GM23248 (cell line): ENCODE measurements around the gene SEMA5A. TPM values are rescaled to one million over a fixed set of nuclear protein-coding genes. Genes with fewer than 3 reads are reported as not detected.

Experiments used
- DNase-seq: peaks from one replicate; pipeline ENCODE4 v3.0.0-alpha.2; 2015
- H2AFZ ChIP-seq: fragments of 200-600 bp; sonication (generic); 2 replicates; pipeline ENCODE4 v1.6.1; 2016; ENCODE audit warnings: antibody characterized with exemption
- H3F3A ChIP-seq: fragments of 200-600 bp; sonication (generic); 2 replicates; pipeline ENCODE4 v1.6.1; 2016; ENCODE audit warnings: mild to moderate bottlenecking, antibody characterized with exemption, mixed run types; ENCODE audit not compliant: insufficient read depth
- H3K27ac ChIP-seq: fragments of 200-600 bp; sonication (generic); 2 replicates; pipeline ENCODE4 v1.5.1; 2016; ENCODE audit warnings: mild to moderate bottlenecking
- H3K27me3 ChIP-seq: fragments of 200-600 bp; sonication (generic); replicated peaks from 2 replicates; pipeline ENCODE4 v1.6.1; 2016; ENCODE audit warnings: mild to moderate bottlenecking; ENCODE audit not compliant: insufficient read depth
- H3K36me3 ChIP-seq: fragments of 200-600 bp; sonication (generic); 2 replicates; pipeline ENCODE4 v1.6.1; 2016; ENCODE audit warnings: low read depth, mild to moderate bottlenecking
- H3K4me1 ChIP-seq: fragments of 200-600 bp; sonication (generic); 2 replicates; pipeline ENCODE4 v1.6.1; 2016; ENCODE audit warnings: mild to moderate bottlenecking; ENCODE audit not compliant: insufficient read depth
- H3K4me2 ChIP-seq: fragments of 200-600 bp; sonication (generic); one replicate; pipeline ENCODE4 v1.6.1; 2016; ENCODE audit warnings: mild to moderate bottlenecking; ENCODE audit not compliant: unreplicated experiment
- H3K4me3 ChIP-seq: fragments of 200-600 bp; sonication (generic); 2 replicates; pipeline ENCODE4 v1.5.1; 2016; ENCODE audit warnings: mild to moderate bottlenecking
- H3K79me2 ChIP-seq: fragments of 200-600 bp; sonication (generic); 2 replicates; pipeline ENCODE4 v1.6.1; 2016; ENCODE audit warnings: mild to moderate bottlenecking; ENCODE audit not compliant: insufficient read depth
- H3K9ac ChIP-seq: fragments of 200-600 bp; sonication (generic); 2 replicates; pipeline ENCODE4 v1.6.1; 2016; ENCODE audit warnings: mild to moderate bottlenecking
- H3K9me2 ChIP-seq: fragments of 200-600 bp; sonication (generic); 2 replicates; pipeline ENCODE4 v1.6.1; 2016; ENCODE audit warnings: mixed run types, mild to moderate bottlenecking, moderate library complexity; ENCODE audit not compliant: insufficient read depth
- H3K9me3 ChIP-seq: fragments of 200-600 bp; sonication (generic); one replicate; pipeline ENCODE4 v1.6.1; 2017; ENCODE audit warnings: low read depth
- H4K20me1 ChIP-seq: fragments of 200-600 bp; sonication (generic); 2 replicates; pipeline ENCODE4 v1.6.0; 2016; ENCODE audit not compliant: insufficient read depth
- EZH2 ChIP-seq: fragments of 200-600 bp; sonication (generic); IDR thresholded peaks from 2 replicates; pipeline ENCODE4 v1.6.1; 2018; ENCODE audit warnings: antibody characterized with exemption, mild to moderate bottlenecking; ENCODE audit not compliant: insufficient read depth, poor library complexity, severe bottlenecking
- EZH2phosphoT487 ChIP-seq: fragments of 200-600 bp; sonication (generic); IDR thresholded peaks from 2 replicates; pipeline ENCODE4 v1.6.1; 2018; ENCODE audit warnings: antibody characterized with exemption, moderate library complexity, mild to moderate bottlenecking, low read depth; ENCODE audit not compliant: insufficient read depth
- WGBS, 2 experiments: methylation state at CpG; one replicate each; pipeline ENCODE4 v1.1.6; 2015 to 2017; ENCODE audit warnings: low lambda C conversion rate in 2 of 2, low coverage in 1 of 2; ENCODE audit errors: missing lambda C conversion rate in 2 of 2; 5-methylcytosine and 5-hydroxymethylcytosine counted together
- in situ Hi-C: fragments of 300-500 bp; cut with MboI; formaldehyde crosslinking; loops from 2 replicates; pipeline ENCODE4 v1.15.0; 2020
- polyA plus RNA-seq: library from polyadenylated mRNA; unstranded; fragments of >200 nt; fragmentation: Nextera tagmentation; extraction: Ambion mirVana; gene quantifications from 2 replicates; pipeline ENCODE4 v1.2.1, GENCODE V29; 2016
- total RNA-seq: library from RNA; depleted of rRNA; stranded (reverse); fragments of >200 nt; shearing (Covaris generic); gene quantifications from 2 replicates; pipeline ENCODE4 v1.2.3, GENCODE V29; 2014

SEMA5A gene
- total and polyA plus RNA-seq, 2 experiments from 2014 or later = 33.5 to 38.2 TPM

DNA sequence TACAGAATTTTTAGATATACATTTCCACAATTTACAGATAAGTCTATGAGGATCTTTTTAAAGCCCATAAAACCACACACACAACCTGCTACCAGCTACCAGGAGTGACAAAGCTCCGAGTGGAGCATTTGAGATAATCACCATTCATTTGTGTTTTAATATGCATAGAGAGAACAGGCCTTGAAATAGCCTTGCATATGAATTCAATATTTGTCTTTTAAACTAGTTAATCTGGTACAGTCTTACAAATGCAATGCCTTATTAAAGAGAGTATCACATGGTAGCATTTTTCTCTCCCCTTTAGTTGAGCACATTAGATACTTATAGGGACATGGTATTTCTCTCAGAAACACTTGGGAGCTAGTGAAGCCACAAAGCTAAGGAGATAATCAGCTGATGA lies 49.1 kb downstream of the SEMA5A start:
- Histone ChIP-seq H3K4me2 (no peak overlapping the region), H3K9me3 (no peaks in the 10 kb centered on the region), H3K79me2 (peaks cover 29% of the 10 kb centered on the region), H3F3A (no peaks in the 10 kb centered on the region), H3K9me2 (no peaks in the 10 kb centered on the region), H3K27ac (no peak overlapping the region), H3K27me3 (no peaks in the 10 kb centered on the region), H3K9ac (no peak overlapping the region), H3K36me3 (no peaks in the 10 kb centered on the region), H4K20me1 (0 out of 2 replicates have a peak, but pooled peaks cover 4% of the 10 kb centered on the region), H3K4me3 (no peak overlapping the region), H3K4me1 (no peaks in the 10 kb centered on the region), H2AFZ (no peak overlapping the region)
- in situ Hi-C loops = no loop called here
- DNase-seq = no peak
- TF ChIP-seq EZH2 (no peak), EZH2phosphoT487 (no peak)
- whole genome bisulfite sequencing, 2 experiments = 92 to 97% methylated on average over 1 of the region's 1 CpG

DNA sequence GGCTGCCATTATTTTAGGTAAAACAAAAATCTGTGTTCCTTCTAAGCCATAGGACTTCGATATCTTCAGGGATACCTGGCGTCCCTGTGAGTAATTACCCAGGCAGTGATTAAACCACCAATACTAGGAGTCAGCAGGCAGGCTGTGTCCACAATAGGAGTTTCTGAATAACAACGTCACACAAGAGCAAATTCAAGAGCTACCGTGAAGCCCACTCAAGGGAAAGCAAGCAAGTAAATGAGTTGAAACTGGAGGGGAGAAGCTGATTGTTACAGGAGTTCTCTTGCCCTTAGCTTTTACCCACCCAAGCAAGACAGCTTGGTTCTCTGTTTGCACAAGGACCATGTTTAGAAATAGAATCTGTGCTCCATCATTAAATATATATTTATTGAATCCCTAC lies 50.8 kb downstream of the SEMA5A start:
- no peak overlapping the region for H2AFZ ChIP-seq
- H3K27ac ChIP-seq = no peak overlapping the region
- peaks cover 41% of the 10 kb centered on the region for H3K79me2 ChIP-seq
- no peaks in the 10 kb centered on the region for H3K9me3 ChIP-seq
- 97 to 100% methylated on average over 4 of the region's 4 CpGs for WGBS, 2 experiments
- 0 out of 2 replicates have a peak, but pooled peaks cover 4% of the 10 kb centered on the region for H4K20me1 ChIP-seq
- no peaks in the 10 kb centered on the region for H3K9me2 ChIP-seq
- H3K4me2 ChIP-seq = no peak overlapping the region
- H3F3A ChIP-seq = no peaks in the 10 kb centered on the region
- no peaks in the 10 kb centered on the region for H3K36me3 ChIP-seq
- no peak overlapping the region for H3K4me3 ChIP-seq
- H3K9ac ChIP-seq = no peak overlapping the region
- no peak for DNase-seq
- no peaks in the 10 kb centered on the region for H3K4me1 ChIP-seq
- in situ Hi-C loops = no loop called here
- TF ChIP-seq EZH2 (no peak), EZH2phosphoT487 (no peak)
- H3K27me3 ChIP-seq = no peaks in the 10 kb centered on the region

DNA sequence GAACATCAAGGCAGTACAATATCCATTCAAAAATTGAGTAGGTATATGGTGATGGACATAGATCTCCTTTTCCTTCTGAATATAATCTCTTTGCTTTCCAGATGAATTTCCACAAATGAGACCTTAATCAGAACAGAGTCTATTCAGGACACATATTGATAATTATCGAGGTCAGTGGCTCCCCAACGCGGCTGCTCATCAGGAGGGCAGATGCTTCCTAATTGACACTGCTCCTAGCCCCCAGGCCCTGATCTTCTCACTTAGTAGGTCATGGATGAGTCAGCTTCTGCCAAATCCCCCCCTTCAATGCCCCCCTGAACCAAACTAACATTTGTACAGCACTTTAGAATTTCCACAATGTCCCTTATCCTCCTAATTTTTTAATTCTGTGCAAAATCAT lies 51.6 kb downstream of the SEMA5A start:
- H4K20me1 ChIP-seq = 0 out of 2 replicates have a peak, but pooled peaks cover 2% of the 10 kb centered on the region
- no peaks in the 10 kb centered on the region for H3K9me3 ChIP-seq
- no peak overlapping the region for H2AFZ ChIP-seq
- H3K4me1 ChIP-seq = no peaks in the 10 kb centered on the region
- no peak overlapping the region for H3K4me2 ChIP-seq
- DNase-seq = no peak
- no peaks in the 10 kb centered on the region for H3K36me3 ChIP-seq
- peaks cover 46% of the 10 kb centered on the region for H3K79me2 ChIP-seq
- H3F3A ChIP-seq = no peaks in the 10 kb centered on the region
- no peak overlapping the region for H3K27ac ChIP-seq
- no peaks in the 10 kb centered on the region for H3K27me3 ChIP-seq
- TF ChIP-seq EZH2 (no peak), EZH2phosphoT487 (no peak)
- no peak overlapping the region for H3K4me3 ChIP-seq
- H3K9me2 ChIP-seq = no peaks in the 10 kb centered on the region
- 83 to 94% methylated on average over 3 of the region's 3 CpGs for WGBS, 2 experiments
- in situ Hi-C loops = no loop called here
- no peak overlapping the region for H3K9ac ChIP-seq

DNA sequence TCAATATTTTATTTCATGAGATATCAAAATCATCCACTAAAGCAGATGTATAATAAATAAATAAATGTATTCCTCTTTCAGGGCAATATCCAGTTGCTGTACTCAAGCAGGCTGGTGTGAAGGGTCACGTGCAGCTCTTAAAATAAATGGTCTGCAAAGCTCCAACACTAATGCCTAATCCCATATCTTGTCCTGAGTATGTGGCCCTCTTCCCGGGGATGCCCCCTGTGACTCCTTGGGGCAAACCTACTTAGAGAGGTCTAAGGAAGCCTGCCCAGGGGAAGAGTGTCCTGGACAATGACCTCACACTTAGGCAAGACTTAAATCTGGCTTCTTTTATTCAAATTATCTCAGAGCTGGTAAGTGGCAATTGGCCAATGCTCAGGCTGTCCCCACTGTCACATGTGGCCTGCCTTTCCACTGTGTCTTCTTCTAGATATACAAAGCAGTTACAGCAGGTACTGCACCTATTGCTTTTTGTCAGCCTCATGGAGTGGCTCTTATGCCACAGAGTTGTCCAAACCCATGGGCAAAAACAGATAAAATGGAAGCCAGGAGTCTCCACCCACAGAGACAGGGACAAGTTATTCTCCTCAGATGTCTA lies 55.3 kb downstream of the SEMA5A start:
- 76 to 87% methylated on average over 2 of the region's 2 CpGs for WGBS, 2 experiments
- in situ Hi-C loops = no loop called here
- no peaks in the 10 kb centered on the region for H3K36me3 ChIP-seq
- no peaks in the 10 kb centered on the region for H3K9me2 ChIP-seq
- TF ChIP-seq EZH2phosphoT487 = no peak
- TF ChIP-seq EZH2 = no peak
- H3K9ac ChIP-seq = no peak overlapping the region
- H3K27me3 ChIP-seq = no peaks in the 10 kb centered on the region
- no peaks in the 10 kb centered on the region for H3K9me3 ChIP-seq
- no peak overlapping the region for H3K27ac ChIP-seq
- H3K4me3 ChIP-seq = no peak overlapping the region
- H3K4me2 ChIP-seq = no peak overlapping the region
- no peak overlapping the region for H2AFZ ChIP-seq
- no peaks in the 10 kb centered on the region for H3K4me1 ChIP-seq
- H4K20me1 ChIP-seq = no peaks in the 10 kb centered on the region
- no peaks in the 10 kb centered on the region for H3F3A ChIP-seq
- DNase-seq = no peak
- peaks cover 39% of the 10 kb centered on the region for H3K79me2 ChIP-seq

DNA sequence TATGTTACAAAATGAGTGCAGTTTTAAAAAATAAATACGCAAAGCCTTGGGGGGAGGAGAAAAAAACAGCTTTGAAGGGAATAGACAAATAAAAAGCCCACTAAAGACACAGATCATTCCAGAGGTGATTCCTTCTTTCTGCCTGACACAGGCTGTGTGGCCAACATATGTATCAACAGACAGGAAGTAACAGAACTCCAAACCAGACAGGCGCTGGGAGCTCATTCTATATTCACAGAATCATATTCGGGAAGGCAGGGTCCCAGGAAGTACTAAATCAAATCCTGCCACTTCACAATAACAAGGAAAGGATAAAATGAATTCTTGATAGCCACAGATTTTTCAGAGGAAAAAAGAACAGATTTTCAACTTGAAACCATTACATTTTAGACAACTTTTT lies 62.1 kb downstream of the SEMA5A start:
- Histone ChIP-seq H3K27ac (peak overlapping the region; percentile 16; the same call in 1 of the 2 replicates), H3K36me3 (no peaks in the 10 kb centered on the region), H3K79me2 (peaks cover 40% of the 10 kb centered on the region), H3K4me2 (peak overlapping the region; percentile 67), H3K9ac (no peak overlapping the region), H3K4me3 (no peak overlapping the region), H3K4me1 (peaks cover 37% of the 10 kb centered on the region), H3F3A (peaks cover 19% of the 10 kb centered on the region), H3K27me3 (no peaks in the 10 kb centered on the region), H4K20me1 (no peaks in the 10 kb centered on the region), H3K9me2 (no peaks in the 10 kb centered on the region), H2AFZ (peak overlapping the region; percentile 65; the same call in 1 of the 2 replicates), H3K9me3 (no peaks in the 10 kb centered on the region)
- no peak for TF ChIP-seq EZH2
- no peak for TF ChIP-seq EZH2phosphoT487
- 87 to 88% methylated on average over 3 of the region's 3 CpGs for WGBS, 2 experiments
- DNase-seq = peak; percentile 9
- in situ Hi-C loops = no loop called here
